Measurements from ENCODE around the gene MID1.

- TF ChIP-seq CTCF (IDR thresholded peaks at IDR 0.05): no peak
- no peak for TF ChIP-seq POLR2AphosphoS5 (IDR thresholded peaks at IDR 0.05)
Observed at GRCh38 chrX:10556405-10556804, 64.0 kb downstream of the MID1 start.

All from breast epithelium (tissue), 3 donors.